NK-92 (cell line): ENCODE measurements around the gene H2BK1.

Experiments
- DNase-seq: peaks from one replicate; lab custom pipeline; 2025; ENCODE audit not compliant: unreplicated experiment; lab: John Stamatoyannopoulos, UW

Gene H2BK1

DNA sequence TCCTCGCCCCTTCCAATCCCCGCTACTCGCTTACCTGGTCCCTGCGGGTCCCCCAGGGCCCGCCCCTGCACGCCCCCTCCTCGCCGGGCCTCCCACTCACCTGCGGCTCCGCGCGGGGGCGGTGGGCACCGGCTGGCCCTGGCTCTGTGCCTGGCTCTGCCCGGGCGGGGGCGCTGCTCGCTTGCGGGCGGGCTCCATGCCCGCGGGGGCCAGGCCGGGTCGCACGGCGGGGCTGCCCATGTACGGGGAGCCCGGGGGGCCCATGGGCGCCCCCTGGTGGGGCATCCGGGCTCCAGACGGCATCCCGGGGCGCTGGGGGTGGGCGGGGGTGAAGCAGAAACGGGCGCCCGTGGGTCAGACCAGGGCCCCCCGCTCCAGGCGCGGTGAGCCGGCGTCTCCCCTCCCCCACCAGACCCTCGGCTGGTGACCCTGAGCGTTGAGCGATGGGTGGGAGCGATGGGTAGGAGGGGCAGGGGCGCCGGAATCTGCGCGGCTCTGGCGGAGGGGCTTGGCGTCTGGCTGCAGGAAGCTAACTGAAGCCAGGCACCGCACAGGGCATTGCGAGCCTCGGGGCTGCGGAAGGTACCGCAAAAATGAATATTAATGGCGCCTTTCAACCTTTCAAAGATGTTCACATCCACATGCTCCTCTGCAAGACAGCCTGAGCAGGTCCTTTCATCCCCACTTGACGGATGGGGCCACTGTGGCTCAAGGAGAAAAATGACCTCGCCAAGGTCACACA, 35.2 kb upstream of the H2BK1 start:
- no peak for DNase-seq

DNA sequence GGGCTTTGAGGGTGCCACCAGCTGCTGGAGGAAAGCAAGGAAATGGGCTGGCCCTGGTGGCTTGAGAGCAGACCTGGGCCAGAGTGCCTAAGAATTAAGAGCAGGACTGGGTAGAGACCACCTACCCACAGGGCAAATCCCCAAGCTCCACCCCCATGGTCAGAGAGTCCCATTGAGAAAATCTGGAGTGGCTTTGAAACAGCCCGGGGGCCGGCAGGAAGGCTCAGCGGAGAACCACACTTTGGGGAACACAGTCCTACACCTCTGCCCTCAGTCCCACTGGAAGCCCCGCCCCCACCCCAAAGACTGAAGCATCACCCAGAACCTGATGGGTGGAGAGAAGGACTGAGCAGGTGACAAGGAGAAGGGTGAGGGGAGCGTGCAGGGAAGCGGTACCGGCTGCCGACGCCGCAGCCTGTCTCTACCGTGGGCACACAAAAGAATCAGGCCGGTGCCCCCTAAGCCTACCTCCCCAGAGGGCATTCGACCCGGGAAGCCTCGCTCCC, 34.6 kb upstream of the H2BK1 start:
- DNase-seq: no peak

DNA sequence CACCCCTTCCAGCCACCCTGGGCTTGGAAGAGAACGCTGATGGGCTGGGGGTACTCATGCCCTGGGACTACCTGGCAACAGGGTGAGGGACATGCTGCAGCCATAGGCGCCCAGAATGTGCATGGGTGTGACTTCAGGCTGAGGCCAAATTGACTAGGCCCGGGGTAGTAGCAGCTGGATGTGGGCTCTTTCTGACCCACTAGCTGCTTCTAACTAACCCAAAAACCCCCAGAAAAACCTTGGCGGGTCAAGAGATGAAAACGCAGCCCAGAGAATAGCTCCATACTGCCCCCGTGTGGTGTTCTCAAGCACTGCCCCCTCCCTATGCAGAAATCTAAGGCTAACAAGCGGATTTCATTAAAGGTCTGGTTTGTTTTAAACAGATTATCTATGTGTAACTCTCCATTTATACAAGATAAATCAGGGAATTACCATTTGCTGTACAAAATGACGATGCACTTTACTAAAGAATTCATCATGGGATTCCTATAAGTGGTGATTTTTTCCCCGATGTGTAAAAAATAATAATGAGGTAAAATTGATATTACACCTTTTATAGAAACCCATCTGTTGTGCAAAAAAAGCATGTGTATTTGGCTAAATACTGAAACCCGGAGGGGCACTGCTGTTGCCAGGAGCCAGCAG, 34.0 kb upstream of the H2BK1 start:
- DNase-seq: no peak

DNA sequence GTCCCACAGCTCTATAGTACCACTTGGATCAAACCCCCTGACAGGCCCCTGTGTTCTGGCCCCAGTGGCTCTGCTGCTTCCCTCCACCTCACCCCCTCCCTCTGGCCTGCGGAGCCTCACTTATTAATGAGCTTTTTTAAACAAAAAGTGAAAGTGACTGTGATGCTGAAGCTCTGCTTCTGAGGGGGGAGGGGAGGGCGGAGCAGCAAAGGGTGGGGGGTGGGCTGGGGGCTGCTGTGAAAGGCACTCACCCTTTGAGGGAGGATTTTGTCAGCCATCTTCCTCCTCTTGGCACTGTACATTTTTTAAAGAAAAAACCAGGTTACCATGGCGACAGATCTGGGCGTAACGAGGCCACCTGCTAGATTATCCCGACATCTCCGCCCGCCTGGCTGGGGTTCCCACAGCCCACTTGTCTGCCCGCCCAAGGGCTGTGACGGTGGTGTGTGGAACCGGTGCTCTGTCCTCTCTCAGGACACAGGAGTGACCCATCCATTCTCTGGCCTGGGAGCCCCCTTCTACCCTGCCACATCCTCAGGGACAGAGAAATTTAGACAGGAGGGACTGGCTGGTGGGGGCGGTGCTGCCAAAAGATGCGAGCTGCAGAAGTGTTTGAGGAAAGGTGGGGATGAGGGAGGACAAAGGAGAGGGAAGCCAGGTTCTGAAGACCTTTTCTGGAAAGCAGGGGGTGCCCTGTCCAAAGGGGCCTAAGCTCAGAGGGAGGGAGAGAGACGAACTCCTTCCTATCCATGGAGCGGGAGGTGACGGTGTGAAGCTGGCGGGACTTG, 33.3 kb upstream of the H2BK1 start:
- no peak for DNase-seq

DNA sequence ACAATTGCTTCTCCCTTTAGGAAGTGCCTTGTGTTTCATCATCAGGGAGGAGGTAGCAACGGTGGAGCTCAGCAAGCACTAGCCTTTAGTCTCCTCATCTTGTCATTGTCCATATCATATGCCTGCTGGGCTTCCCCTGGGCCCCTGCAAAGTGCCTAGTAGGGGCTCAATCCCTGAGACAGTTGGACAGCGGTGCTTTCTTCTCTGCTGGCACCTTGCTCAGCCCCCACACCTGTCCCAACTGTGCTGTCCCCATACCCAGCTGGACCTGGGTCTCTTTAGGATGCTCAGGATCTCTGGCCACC, 32.7 kb upstream of the H2BK1 start:
- DNase-seq: no peak

DNA sequence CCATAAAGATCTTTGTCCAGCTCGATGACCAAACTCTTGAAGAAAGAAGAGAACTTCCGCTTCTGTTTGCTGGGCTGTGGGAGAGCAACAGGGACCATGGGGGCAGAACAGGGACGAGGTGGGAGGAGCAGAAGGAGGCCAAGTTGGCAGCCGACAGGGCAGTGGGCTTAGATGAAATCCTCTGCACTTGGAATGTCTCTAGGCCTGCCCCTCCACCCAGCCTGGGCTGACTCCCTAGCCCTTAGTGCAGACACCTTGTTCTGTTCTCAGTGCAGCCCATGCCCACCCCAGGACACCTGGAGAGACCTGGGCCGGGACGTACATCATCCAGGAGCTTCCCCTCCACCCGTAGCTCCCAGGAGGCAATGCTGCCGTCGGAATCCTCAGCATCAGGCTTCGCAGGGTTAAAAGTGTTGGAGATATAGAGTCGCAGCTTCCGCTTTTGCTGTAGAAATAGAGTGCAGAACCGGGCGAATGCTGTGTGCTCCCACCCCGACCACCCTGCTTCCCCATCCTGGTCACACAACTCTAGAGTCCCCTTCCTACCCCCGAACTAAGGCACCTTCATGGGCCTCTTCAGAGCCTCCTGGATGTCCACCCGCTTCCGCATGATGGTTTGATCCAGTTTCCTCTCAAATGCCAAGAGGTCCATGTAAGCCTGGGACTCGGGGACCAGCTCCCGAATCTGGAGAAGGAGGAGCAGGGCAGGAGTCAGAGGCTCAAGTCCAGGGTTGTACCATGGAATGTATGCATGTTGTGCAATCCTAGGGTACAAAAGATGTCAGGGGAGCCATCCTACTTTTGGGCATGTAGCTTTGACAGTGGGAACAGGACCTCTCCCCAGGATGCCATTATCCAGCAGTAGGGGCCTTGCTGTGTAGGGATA, 32.1 kb upstream of the H2BK1 start:
- DNase-seq: no peak

DNA sequence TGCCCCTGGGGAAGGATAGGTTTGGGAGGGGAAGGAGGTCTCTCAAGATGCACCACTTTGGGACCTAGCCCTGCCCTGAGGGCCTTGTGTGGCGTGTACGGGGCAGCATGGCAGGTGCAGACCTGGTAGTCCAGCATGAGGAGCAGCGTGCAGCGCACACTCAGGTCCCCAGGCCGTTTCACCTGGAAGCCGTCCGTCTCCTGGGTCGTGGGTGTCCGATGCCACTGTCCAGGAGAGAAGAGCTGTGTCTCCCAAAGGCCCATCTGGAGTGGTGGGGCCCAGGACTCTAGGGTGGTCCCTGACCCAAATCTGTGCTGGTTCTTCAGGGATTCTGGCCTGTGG, 31.4 kb upstream of the H2BK1 start:
- no peak for DNase-seq

DNA sequence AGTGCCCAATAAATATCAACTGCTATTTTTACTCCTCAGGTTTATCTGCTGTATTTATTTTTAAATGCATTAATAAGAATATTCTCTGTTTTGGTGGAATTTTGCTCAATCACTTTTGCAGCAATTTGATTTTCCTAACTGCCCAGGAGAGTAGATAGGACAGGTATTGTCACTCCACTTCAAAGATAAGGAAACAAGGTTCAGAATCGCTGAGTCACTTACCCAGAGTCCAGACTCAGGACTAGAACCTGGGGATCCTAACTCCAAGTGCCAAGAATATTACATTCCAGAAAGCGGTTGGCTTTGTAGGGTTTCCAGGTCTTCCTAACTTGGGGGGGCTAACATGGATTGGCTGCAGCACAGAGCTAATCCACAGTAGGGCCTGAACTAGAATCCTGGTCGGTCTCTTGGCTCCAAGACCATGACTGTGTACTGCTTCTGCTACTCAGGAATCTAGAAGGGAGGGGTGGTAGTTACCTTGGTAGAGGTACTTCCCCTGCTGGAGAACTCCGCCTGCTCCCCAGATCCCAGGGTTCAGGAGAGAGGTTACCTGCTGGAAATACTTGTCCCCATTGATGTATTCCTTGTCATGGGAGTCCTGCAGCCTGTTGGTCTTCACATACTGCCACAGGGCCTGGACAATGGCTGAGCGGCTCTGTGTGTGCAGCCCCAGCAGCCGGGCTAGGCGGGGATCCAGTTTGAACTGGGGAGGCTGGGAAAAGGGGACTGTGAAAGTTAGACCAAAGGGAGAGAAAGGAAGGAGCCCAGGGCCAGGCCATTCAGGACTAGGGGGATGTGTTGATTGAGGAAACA, 30.9 kb upstream of the H2BK1 start:
- DNase-seq: no peak

DNA sequence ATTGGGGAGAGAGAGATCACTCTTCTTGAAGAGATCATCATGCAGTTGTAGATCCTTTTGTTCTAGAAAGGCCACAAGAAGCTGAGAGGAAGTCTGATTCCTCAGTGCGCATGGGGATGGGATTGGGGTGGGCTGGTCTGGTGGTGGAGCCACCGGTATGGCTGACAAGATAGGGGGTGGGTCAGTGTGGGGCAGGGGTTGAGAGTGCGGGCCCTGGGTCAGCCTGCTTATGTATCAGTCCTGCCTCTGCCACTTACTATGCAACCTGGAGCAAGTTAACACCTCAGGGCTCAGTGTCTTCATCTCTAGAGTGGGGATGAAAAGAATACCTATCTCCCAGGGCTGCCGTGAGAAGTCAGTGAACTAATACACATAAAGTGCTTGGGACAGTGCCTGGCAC, 30.2 kb upstream of the H2BK1 start:
- DNase-seq: no peak

DNA sequence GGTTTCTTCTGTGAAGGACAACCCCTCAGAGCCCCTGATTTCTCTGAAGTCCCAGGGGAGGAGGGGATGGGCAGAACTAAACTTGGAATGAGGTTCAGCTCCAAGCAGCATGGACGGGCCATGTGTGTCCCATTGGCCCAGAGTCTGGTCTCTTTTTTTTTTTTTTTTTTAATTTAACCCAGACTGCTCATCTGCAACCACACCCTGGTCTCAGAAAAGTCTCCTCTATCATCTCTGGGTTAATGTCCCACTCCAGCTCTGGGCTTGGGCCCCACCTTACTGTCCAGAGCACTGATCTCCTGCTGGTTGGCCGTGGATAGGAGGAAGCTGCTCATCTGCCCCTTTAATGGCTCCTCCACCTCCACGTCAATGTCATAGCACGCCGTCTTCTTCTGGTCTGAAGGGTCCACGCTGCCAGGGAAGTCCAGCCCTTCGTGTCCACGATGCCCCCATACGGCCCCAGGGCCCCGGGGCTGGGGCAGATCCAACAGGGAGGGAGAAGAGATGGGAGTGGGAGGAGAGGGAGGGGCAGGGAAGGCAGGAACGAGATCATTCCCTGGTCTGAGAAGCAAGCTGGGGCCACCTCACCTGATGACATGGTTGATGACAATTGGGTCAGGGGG, 29.7 kb upstream of the H2BK1 start:
- DNase-seq: no peak

DNA sequence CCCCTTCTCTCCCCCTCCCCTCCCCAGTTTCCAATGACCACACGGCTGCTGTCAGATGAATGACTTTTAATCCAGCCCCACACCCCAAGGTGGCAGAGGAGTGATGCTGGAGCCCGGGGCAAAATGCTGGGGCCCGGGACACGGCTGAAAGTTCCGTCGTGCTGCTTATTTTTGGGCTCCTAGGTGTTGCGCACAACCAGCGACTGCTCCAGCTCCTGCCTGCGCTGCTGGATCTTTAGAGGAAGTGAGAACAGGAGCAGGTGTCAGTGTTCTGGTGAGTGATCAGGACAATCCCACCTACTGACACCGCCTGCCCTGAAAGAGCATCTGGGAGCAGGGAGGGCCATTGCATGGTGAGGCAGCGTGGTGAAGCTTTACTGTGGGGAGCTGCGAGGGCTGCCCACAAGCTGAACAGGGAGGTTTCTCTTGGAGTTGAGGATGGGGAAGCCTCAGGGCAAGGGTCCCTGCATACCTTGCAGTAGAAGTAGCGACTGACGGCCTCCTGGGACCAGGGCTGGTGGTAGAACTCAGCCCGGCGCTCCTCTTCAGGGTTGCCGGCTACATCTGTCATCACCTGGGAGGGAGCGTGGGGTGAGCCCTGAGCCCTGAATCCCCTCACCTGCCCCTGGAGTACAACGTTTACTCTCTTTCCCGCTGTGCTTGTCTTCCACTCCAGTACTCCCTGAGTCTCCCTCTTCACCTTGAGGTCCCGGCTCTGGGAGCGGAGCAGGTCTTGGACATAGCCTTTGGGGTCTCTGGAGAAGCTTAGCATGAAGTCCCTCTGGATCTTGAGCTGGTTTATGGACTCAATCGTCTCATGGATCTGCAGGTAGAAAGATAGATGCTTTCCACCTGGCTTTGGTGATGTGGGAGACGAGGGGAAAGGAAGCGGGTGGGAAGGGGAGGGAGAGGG, 28.9 kb upstream of the H2BK1 start:
- no peak for DNase-seq

DNA sequence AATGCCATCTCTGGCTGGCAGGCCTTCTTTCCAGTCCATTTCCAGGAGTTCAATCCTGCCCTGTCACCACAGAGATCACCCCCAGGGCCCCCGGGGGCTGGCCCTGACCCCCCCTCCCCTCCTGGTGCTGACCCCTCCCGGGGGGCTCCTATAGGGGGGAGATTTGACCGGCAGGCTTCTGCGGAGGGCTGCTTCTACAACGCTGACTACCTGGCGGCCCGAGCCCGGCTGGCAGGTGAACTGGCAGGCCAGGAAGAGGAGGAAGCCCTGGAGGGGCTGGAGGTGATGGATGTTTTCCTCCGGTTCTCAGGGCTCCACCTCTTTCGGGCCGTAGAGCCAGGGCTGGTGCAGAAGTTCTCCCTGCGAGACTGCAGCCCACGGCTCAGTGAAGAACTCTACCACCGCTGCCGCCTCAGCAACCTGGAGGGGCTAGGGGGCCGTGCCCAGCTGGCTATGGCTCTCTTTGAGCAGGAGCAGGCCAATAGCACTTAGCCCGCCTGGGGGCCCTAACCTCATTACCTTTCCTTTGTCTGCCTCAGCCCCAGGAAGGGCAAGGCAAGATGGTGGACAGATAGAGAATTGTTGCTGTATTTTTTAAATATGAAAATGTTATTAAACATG, 28.0 kb upstream of the H2BK1 start:
- no peak for DNase-seq

DNA sequence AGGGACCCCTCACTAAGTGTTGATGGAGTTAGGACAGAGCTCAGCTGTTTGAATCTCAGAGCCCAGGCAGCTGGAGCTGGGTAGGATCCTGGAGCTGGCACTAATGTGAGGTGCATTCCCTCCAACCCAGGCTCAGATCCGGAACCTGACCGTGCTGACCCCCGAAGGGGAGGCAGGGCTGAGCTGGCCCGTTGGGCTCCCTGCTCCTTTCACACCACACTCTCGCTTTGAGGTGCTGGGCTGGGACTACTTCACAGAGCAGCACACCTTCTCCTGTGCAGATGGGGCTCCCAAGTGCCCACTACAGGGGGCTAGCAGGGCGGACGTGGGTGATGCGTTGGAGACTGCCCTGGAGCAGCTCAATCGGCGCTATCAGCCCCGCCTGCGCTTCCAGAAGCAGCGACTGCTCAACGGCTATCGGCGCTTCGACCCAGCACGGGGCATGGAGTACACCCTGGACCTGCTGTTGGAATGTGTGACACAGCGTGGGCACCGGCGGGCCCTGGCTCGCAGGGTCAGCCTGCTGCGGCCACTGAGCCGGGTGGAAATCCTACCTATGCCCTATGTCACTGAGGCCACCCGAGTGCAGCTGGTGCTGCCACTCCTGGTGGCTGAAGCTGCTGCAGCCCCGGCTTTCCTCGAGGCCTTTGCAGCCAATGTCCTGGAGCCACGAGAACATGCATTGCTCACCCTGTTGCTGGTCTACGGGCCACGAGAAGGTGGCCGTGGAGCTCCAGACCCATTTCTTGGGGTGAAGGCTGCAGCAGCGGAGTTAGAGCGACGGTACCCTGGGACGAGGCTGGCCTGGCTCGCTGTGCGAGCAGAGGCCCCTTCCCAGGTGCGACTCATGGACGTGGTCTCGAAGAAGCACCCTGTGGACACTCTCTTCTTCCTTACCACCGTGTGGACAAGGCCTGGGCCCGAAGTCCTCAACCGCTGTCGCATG, 27.2 kb upstream of the H2BK1 start:
- no peak for DNase-seq

DNA sequence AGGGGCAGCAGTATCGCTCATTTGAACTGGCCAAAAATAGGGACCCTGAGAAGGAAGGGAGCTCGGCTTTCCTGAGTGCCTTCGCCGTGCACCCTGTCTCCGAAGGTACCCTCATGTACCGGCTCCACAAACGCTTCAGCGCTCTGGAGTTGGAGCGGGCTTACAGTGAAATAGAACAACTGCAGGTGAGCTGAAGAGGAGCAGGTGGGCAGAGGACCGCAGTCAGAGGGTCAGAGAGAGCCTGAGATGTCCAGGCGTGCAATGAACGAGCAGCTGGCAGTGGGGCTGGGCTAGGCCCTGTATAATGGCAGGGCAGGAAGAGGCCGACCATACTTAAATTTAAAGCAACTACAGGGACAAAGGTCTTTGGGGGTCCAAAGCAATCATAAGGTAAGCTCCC, 26.1 kb upstream of the H2BK1 start:
- no peak for DNase-seq

DNA sequence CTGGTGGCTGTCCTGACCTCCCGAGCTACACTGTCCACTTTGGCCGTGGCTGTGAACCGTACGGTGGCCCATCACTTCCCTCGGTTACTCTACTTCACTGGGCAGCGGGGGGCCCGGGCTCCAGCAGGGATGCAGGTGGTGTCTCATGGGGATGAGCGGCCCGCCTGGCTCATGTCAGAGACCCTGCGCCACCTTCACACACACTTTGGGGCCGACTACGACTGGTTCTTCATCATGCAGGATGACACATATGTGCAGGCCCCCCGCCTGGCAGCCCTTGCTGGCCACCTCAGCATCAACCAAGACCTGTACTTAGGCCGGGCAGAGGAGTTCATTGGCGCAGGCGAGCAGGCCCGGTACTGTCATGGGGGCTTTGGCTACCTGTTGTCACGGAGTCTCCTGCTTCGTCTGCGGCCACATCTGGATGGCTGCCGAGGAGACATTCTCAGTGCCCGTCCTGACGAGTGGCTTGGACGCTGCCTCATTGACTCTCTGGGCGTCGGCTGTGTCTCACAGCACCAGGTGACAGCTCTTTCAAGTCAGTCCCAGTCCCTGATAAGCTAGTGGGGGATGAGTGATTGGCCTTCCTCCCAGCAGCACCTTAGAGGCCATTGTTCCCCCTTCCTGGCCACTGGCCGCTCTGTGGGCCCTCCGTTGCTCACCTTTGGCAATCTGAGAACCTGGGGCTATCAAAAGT, 25.0 kb upstream of the H2BK1 start:
- no peak for DNase-seq

DNA sequence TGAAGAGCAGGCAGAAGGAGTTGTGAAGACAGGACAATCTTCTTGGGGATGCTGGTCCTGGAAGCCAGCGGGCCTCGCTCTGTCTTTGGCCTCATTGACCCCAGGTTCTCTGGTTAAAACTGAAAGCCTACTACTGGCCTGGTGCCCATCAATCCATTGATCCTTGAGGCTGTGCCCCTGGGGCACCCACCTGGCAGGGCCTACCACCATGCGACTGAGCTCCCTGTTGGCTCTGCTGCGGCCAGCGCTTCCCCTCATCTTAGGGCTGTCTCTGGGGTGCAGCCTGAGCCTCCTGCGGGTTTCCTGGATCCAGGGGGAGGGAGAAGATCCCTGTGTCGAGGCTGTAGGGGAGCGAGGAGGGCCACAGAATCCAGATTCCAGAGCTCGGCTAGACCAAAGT, 23.5 kb upstream of the H2BK1 start:
- no peak for DNase-seq
